Activated naive CD4-positive, alpha-beta T cell treated with anti-CD3 and anti-CD28 coated beads, Interleukin-2, amount 50 U/mL, for 16 hours (primary cell): ENCODE data around the gene MAPK11.
"Not testable (repeated sequence)": the region's sequence is repeated elsewhere in the genome, so short reads cannot be mapped to it uniquely, and the experiment has no call there.

Source experiments
- DNase-seq: peaks from one replicate; pipeline ENCODE4 v3.0.0-alpha.2; 2020

The MAPK11 gene

DNA sequence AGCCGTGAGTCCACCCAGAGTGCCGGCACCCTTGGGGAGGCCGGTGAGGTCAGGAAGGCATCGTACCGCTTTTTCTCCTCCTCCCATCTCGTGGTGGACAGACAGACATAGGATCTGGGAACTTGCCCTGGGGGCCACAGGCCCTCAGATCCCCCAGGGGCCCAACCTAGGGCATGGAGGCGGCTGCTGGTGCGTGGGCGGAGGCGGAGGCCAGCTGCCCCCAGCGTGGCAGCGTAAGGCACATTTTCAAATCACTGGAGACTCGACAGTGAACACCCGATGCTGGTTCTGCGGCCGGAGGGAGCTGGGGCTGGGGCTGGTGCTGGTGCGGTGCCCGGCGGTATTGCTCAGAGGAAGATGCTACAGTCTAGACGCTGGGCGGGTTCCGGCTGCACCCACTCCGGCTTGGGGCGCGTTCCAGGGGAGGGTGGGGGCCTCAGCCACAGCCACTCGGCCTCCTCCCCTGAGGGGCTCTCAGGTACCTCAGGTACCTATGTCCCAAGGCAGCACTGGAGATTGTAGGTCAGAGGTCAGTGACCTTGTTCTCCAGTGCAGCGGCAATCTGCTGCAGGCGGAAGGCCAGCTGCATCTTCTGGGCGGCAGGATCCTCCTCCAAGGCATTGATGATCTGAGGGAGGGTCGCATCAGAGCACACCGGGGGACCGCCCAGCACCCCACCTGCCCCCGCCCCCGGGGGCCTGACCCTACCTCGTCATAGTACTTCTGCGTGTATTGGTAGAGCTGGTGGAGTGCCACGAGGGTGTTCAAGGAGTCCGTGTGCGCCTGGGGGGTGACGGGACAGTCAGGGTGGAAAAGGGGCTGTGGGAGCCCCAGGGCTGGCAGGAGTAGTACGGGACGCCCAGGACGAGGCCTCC is 5.2 kb upstream of the MAPK11 start:
- DNase-seq = no peak

DNA sequence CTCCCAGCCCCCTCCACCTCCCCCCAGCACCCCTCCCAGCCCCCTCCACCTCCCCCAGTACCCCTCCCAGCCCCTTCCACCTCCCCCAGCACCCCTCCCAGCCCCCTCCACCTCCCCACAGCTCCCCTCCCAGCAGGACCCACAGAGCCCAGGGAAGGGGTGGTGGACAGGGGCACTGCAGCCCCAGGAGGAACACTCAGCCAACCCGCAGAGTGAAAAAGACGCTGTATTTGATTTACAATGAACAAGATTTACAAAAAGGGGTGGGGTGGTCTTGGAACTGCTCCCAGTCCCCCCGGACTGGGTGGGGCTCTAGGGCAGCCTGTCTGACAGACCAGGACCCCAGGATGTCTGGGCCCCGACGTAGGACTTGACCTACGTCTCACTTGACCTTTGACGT is 4.6 kb upstream of the MAPK11 start:
- no peak for DNase-seq

DNA sequence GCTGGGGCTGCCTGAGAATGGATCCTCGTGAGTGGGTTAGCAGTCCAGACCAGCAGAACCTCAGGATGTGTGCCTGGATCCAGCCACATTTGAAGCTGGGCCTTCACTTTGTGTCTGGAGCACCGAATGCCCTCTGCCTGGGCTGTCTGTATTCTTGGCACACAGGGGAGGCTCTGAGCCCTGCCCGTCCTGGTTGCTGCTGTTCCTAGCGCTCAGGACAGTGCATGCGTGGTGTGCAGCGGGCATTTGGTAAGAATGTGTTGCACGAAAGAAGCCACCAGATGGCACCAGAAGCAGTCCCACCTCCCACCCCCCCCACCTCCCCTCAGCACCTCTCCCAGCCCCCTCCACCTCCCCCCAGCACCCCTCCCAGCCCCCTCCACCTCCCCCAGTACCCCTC is 4.1 kb upstream of the MAPK11 start:
- DNase-seq = peak; percentile 51

DNA sequence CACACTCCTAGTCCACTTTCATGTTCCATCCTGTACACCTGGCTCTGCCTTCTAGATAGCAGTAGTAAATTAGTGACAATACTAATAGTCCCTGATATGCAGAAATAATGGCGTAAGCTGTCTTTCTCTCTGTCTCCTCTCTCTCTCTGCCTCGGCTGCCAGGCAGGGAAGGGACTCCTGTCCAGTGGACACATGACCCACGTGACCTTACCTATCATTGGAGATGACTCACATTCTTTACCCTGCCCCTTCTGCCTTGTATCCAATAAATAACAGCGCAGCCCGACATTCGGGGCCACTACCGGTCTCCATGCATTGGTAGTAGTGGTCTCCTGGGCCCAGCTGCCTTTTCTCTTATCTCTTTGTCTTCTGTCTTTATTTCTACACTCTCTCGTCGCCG is 3.6 kb upstream of the MAPK11 start:
- not testable (repeated sequence) for DNase-seq

- DNase-seq = not testable (repeated sequence)
Observed at GRCh38 chr22:50273352-50273751, 3.2 kb upstream of the MAPK11 start.

GRCh38 chr22:50272044-50272802 is 2.0 kb upstream of the MAPK11 start:
- no peak for DNase-seq

GRCh38 chr22:50271519-50271970 is 1.4 kb upstream of the MAPK11 start:
- DNase-seq = peak; percentile 60

GRCh38 chr22:50270666-50271394 is 650 bp upstream of the MAPK11 start:
- DNase-seq = peak; percentile 69

- no peak for DNase-seq
Observed at GRCh38 chr22:50269573-50269969, 609 bp downstream of the MAPK11 start.

DNA sequence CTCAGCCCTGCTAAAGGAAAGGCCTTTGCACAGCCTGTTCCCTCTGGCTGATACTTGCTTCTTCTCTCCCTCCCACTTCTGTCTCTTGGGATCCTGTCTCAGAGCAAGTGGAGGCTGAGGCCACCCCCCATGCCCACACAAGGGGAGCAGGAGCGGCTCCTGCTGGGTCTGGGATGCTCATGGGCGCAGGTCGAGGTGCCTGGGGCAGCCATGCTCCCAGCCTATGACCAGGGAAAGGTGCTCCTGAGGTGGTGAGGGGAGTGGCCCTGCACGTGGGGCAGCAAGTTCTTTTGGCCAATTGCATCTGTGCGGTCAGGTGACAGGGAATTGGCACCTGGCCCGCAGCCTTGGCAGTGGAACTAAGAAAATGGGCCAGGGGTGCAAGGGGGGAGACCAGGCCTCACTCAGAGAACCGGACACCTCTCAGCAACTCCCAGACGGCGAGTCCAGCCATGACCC is 1.5 kb downstream of the MAPK11 start:
- no peak for DNase-seq

GRCh38 chr22:50267591-50268390 is 2.4 kb downstream of the MAPK11 start:
- DNase-seq = peak; percentile 63

DNA sequence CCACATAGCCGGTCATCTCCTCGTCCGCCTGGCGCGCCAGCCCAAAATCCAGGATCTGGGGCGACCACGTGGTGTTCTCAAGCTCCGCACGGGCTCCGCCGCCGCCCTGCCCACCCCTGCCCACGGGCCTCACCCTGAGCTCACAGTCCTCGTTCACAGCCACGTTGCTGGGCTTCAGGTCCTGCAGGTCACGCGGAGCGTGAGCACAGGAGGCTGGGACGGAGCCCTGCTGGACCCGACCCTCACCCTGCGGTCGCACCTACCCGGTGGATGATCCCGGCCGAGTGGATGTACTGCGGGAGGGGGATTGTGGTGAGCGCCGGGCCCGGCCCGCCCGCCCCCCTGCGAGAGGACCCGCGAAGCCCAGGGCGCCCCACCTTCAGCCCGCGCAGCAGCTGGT is 3.2 kb downstream of the MAPK11 start:
- DNase-seq = no peak

GRCh38 chr22:50264946-50265669 is 5.1 kb downstream of the MAPK11 start:
- DNase-seq = no peak

DNA sequence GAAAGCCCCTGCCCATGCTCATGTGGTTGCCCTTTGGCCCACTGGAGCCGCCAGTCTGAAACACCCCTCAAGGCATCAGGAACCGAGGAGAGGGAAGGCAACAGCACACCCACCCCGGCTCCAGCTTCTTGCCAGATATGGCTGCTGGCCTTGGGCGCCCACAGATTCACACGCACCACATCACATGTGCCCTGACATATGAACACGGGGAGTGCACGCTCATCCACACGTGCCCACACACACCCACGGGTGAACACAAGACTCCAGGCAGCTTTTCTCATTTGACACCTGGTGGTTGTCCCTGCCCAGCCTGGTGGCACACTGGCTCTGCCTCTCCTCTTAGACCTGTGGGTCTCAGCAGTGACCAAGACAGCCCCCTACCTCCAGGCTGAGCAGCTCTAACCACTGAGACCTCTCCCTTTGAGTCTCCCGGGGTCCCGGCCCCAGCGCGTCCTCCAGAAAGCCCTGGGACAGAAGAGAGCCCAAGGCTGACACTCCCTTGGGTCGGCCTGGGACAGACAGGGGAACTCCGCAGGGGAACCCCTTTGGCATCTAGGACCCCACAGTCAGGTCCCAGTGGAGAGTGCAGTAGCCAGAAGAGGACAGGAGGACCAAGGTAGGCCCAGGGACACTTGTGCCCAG is 6.0 kb downstream of the MAPK11 start:
- DNase-seq = no peak

DNA sequence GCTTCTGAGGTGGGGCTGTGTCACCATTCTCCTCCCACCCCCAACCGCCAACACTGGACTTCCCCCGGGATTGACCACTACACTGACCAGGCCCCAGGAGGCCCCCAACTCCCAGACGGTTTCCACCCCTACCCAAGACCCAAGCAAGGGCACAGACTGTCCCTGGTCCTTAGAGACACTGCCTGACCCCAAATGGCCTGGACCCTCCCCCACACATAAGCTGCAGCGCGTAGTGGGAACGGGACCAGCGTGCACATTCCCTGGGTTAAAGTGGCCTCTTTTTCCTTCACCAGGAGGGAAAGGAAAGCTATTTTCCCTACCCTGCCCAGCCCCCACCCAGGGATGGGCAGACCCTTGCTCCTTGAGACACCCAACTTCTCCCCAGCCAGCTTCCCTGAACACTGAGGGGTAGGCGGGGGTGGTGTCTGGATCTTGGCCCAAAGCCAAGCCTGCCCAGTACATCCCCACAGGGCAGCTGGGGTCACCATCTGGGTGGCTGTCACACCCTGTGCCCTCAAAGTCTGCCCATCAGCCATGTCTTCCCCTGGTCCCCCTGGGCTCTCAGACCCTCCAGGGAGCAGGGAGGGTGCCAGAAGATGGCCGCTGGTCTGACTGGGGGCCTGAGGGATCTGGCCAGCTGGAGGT is 7.1 kb downstream of the MAPK11 start:
- no peak for DNase-seq

DNA sequence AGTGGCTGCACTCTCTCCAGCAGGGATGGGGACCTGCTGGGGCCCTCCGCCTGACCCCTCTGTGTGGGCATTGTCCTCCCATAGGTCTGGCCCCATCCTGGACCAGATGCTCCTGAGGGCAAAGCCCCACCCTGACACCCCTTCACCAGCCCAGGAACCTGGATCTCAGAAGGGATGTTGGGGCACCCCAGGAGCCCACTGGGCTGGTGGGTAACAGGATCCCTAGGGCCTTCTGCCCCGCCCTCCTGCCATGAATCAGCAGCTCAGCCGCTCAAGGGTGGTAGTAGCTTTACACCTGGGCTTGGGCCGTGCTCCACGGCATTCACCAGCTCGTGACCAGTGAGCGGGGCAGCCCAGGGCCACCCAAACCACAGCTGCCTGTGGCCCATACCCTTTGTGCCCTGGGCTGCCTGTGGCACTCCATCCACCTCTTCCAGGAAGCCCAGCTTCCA is 7.7 kb downstream of the MAPK11 start:
- no peak for DNase-seq

- DNase-seq = no peak
Observed at GRCh38 chr22:50261615-50262459, 8.3 kb downstream of the MAPK11 start, which contains the start of gene MAPK12. TSS of gene MAPK12 (minus strand) at chr22:50261683. CDS start at chr22:50261509, 174 bp downstream.

DNA sequence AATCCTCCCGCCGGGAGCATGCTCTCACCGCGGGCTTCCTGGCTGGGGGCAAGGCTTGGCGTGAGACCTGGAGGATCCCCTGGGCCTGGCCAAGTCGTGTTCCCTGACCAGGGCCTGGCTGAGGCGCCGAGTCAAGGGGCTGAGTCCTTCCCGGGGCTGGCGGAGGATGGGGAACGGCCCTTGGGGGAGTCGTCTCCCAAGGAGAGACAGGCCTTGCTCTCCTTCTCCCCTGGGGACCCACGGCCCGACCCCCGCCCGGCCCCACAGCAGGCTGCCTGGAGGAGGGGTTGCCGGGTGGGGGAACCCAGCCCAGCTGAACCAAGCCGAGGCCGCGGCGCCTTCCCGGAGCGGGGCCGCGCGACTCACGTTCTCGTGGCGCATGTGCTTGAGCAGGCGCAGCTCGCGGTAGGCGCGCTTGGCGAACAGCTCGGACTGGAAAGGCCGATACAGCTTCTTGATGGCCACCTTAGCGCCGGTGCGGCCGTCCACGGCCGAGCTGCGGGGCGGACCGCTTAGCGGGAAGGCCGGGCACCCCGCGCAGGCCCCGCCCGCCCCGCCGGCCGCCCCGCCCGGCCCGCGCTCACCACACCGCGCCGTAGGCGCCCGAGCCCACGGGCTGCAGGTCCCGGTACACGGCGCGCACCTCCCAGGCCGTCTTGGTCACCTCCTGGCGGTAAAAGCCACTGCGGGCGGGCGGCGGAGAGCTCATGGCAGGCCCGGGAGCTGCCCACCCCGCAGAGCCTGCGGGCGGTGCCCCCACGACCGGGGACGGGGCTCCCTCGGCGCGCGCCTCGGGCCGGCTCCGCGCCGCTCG is 9.2 kb downstream of the MAPK11 start:
- DNase-seq = peak; percentile 46

DNA sequence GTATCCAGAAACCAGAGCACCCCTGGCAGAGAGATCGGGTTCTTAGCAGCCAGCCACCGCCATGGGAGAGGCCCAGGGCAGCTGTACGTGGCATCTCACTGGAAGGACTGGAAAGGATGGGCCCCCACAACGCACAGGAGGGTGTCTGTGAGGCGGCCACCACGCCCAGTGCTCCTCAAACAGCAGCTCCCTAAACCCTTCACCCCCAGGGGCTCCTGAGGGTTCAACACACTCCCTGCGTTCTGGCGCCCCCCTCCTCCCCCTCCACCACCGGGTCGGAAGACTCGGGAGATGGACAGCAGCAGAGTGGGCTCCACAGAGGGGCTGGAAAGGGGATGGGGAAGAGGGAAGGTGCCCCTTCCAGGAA is 9.8 kb downstream of the MAPK11 start:
- no peak for DNase-seq
